GM21423 (cell line): ENCODE results near the gene LAMB4.

Source experiments
- ATAC-seq: cut with Tn5 transposase; IDR thresholded peaks from one replicate; pipeline ENCODE4 v1.9.1; 2021; ENCODE audit warnings: mild to moderate bottlenecking, moderate library complexity; ENCODE audit not compliant: unreplicated experiment

The LAMB4 gene

DNA sequence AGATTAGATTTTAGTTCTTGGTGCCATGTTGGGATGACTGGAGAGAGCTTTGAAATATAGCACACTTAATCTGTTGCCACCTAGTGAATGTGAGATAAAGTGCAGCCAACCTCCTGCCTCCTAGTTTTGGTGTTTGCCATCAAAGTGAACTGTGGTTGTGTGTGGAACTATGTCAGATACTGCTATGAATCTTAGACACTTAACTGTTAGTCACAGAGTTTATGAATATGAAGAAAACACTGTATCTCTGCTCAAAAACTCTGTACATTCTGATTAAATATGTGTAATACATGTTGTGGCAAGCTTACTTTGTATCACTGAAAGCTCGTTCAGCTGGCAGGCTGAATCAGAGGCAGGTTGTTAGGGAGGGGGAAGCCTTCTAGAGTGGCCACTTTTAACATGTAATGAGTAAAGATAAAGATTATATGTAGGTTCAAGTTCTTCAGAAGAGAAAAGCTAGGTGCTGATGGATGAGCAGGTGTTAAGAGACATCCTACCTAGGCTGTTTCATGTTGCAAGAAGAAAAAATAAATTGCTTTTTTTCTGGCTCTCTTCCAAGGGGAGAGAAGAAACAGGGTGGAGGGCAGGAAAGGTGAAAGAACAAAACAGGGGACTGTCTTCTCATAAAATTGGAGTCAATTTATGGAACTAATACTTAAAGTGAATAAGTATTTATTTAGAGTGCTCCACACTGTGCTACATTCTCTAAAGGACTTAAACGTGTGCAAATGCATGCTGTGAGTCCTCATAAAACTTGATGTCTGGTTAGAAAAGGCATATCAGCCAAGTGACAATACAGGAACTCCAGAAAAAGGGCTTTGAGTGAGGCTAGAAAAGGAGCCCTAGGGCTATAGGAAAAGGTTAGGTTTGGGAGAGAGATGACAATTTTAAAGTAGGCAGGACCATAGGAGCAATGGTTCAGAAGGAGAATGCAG lies 113.1 kb downstream of the LAMB4 start:
- ATAC-seq: no peak

DNA sequence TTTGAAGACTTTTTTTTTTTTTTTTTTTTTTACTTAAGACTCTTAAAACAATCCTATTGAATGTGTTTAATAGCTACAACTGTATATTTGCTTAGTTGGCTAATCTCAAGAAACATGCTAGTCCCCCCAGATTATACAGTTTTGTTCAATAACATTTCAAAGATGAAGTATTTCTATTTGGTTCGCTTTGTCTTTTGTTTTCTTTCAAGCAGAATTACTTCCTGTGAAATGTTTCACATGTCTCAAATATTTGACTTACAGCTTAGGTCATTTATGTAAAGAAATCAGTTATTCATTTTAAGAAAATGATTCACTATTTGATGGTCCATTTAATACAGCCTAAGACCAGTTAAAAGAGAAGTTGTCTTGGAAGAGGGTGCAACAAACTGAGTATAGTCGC lies 114.4 kb downstream of the LAMB4 start:
- ATAC-seq: no peak

DNA sequence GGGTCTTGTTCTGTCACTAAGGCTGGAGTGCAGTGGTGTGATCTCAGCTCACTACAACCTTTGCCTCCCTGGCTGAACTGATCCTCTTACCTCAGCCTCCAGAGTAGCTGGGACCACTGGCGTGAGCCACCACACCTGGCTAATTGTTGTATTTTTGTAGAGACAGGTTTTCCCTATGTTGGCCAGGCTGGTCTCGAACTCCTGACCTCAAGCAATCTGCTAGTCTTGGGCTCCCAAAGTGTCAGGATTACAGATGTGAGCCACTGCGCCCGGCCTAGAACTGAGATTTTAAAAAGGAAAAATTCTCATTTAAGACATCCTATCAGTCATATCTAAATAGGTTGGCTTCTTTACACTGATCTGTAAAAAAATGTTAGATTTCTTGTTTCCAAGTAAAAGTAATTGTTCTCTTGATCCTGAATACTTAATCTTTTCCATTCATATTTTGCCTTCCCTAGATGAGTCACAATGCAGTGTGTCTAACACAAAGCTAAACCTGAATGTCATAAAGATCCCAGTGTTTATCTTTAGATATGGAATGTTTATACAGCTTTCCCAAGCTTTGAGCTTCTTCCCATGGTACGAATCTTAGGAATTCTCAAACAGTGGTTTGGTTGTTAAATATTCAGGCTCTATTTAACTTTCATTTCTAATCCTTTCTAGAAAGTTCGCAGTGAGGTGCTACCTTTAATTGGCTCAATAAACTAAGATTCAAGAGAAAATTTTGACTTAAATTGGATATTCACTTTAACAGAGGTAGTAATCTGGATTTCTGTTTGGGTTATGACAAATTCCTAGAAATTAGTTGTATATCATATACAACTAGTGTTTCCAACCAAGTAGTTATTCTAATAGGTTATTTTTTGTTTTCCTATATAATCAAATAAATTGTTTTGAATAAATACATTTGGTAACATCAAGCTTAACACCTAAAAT lies 115.1 kb downstream of the LAMB4 start:
- ATAC-seq: no peak

DNA sequence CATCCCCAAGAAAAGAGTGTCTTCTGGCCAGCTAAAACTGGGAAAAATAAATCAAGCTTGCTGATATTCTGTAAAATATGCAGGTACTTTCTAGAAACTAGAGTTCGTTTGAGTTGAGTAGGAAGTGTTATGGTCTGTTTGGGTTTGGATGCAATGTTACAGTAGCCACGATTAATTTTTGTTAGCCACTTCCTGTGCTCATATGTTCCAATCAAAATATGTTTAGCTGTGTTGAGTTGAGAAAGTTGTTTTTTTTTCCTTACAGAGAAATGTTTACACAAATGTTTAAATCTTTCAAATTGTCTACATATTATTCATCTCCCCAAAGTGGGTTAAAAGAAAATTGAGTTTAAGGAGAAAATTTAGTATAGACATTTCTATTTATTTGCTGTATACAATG lies 115.9 kb downstream of the LAMB4 start:
- ATAC-seq: no peak

DNA sequence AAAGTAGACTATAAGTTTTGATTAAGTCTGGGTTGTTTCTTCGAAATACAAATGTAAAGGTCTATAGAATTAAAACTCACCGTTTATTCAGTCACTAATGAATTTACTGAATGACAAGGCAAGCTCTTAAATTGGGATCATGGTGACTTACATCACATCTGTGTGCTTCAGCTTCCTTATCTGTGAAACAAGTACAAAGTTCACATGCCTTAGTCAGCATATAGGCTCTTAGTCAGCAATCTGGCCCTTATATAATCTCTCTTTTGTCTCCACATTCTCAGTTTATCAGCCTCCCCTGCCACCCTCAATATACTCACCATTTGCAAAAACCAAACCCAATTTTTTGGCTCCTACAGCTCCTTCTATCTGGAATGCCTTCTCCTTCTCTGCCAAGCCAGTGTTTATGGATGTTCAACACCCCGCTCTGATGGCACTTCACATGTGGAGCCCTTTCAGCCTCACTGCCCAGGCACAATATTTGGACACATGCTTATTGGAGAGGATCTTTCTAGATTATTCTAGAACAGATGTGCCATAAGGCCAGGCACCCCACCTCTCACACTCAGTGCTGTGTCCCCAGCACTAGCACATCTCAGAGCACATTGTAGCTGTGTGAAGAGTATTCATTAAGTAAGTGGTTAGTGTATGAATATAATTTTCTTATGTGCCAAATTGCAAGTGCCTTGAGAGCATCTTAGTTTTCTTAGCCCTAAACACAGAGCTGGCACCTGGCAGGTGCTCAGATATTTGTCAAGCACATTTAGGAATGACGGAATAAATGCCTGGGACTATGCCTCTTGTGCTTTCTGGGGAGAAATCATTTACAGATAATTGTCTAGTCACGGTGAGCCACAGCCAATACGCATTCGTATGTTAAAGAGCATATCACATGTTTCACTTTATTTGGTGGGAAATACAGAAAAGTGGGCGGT lies 117.4 kb downstream of the LAMB4 start:
- no peak for ATAC-seq

DNA sequence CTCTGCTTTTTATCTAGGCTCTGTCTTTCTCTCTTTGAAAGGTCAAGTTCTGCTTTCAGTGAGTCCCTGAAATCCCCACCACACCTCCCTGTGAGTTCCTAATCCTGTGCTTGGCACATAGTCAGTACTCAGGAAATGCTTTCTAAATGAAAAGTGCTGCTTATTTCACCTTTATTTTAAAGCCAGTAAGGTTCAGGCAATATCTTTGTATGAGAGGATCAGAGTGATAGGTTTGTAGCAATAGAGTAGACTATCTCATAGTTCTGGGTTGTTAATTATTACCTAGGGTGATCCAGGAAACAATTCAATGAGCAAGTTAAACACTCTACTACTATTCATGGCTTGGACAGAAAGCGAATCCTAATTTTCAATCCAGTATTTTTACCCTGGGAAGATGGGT lies 119.8 kb downstream of the LAMB4 start:
- no peak for ATAC-seq

DNA sequence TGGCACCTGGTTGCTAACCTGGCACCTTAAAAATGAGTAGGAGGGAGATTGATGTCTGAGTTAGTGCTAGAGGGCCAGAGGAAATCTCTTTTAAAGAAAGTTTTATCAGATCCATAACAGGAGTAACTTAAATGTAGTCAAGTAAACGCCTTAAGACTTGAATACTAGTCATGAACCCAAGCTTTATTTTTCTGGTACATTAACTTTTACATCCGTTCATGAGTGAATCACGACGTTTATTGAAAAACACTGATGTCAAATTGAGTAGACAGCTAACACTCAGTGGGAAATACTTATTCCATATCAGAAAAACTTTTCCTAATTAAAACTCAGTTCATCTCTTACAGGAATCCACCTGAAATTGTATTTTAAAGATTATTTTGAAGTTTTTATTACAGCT lies 120.3 kb downstream of the LAMB4 start:
- no peak for ATAC-seq

DNA sequence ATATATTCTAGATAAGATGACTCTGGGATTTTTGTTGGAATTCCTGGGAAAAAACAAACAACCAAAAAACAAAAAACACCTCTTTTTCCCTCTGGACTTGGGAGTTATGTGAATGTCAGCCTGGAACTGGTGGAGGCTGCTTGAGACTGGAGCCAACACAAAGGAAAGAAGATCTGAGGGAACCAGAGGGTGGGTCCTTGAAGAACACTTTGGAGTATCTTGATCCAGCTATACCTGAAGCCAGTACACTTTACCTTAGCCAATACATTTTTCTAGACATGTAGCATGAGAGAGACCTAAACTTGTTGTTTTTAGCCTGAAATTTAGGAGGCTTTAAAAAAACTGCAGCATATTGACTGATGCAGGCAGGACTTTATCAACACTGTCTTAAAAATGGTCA lies 121.3 kb downstream of the LAMB4 start:
- ATAC-seq: no peak

DNA sequence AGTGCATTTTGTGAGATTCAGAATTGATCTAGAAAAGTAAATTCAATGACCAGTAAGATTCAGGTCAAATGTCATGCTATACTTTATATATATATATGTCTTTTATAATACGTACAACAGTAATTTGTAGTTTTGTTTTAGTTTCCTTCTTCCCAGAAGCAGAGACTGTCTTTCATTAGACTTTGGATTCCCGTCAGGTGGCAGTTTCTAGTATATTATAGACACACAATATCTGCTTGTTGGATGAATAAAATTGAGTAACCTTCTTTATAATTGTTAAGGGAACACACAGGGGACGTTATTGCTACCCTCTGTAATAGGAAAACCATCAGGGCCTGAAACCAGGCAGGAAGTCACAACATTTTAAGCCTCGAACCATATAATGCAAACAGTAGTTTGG lies 121.9 kb downstream of the LAMB4 start:
- ATAC-seq: no peak

DNA sequence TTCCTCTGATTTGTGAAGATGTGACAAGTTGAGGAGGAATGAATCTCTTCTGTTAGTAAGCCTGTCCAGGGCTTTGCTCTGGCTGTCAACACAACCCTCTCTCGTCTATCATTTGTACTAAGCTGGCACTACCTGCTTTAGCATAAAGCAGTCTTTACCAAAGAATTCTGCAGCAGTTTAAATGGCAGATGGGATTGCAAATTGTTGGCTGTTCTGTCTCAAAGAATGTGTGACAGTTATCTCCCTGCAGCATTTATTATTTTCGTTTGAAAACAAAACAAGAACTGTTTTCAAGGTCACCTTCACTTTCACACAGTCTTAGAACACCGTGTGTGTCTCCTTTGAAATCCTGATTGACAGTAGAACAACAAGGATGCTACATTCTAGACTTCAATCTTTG lies 122.4 kb downstream of the LAMB4 start:
- no peak for ATAC-seq

DNA sequence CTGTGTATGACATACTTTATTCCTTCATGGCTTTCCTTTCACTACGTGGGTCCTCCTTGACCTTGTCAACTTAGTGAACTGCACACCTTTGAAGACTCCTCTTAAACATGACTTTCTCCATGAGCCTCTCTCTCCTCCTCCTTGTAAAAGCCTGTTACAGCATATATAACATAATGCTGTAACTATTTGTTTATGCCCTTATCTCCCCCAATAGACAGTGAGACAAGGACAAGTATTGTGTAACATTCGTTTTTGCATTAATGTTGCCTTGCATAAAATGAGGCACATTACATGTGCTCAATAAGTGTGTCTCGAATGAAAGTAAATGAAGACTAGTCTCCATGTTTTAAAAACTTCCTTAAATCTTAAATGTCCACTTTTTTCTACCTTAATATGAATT lies 122.9 kb downstream of the LAMB4 start:
- ATAC-seq: no peak

DNA sequence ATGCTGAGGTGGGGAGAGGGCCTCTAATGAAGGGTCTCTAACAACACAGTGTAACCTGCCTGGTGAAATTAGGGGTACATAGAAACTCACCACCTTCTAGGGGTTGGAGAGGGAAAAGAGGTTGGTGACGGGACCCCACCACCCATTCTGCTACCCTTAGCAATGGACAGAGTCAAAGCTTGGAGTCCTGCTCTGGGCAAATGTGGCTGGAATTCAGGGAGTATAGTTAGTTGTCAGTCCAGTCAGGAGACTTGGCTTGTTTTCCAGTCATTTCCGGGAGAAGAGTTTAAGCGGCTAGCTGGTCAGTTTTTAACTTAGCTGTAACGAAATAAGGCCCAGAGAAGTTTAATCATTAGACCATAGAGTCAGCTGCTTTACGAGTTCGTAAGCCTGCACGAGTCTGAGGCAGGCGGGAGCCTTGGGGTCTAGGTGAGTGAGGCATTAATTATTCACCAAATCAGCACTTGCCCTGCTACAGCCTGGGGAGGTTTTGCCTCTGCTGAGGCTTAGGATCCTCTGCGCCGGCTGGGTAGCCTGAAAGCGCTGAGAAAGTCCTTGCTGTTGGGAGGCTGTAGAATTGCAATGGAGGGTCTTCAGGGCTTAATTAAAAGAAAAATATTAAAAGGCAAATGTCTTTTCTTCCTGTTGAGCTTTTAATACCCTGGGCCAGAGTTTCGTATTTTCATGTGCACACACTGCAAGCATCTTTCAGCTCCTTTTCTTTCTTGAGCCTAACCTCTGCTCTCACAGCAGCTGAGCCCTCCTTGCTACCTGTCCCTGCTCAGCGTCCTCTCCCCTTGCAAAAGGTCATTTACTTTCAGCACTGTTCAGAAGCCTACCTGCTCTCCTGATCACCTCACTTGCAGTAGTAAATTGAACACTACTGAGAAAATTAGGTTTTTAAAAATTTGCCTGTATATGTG lies 125.7 kb downstream of the LAMB4 start:
- ATAC-seq: peak; percentile 79

DNA sequence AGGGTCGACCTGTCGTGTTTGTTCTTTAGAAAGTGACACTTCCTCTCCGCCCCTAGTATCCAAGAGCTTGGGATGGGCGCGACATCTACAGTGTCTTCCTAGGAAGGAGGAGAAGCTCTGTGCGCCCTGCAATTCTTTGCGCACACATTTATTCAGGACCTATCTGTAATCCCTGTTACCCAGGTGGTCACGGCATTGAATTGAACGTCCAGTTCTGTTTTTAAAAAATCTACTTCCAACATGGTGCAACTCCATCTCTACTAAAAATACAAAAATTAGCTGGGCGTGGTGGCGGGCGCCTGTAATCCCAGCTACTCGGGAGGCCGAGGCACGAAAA lies 126.6 kb downstream of the LAMB4 start:
- ATAC-seq: no peak

DNA sequence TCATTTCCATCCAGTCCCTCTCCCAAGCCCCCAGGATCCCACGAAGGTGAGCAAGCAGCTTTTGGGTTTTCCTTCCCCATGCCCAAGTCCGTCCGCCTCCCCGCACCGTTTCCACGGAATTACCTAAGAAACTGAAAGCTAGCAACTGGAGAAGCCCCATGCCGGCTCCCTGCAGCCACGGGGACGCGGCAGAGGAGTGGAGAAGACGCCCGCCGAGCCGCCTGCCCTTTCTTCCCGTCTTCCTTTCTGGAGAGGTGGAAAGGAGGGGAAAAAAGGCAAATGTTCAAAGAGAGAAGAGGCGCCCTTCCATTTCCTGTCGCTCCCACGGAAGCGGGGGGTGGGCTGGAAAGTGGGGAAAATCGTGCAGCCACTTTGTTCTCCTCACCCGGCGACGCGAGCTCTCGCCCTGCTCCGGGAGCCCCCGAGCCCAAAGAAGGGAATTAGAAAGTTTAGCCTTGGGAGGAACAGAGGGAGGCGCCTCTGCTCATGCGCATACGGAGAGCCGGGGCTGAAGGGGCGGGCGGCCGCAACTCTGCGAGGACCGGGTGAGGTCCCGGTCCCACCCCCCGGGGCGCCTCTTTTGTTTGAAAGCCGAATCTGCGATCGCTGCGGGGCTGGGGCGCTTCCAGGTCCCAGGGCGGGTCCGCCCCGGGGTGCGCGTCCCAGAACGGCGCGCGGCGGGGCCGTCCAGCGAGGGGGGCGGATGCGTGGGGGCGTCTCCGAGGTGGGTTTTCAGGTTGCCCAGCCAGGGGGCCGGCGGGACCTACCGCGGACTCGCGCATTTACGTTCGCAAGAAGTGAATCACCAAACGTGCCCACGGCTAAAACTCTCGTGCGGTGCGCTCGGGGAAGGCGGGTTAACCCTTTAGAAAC lies 127.2 kb downstream of the LAMB4 start, which contains the start of gene LAMB1:
Gene LAMB1 (minus strand): TSS at position 436 of the 873 bp plus-strand sequence. CDS start 276 bp downstream, at position 160.
- ATAC-seq: no peak

DNA sequence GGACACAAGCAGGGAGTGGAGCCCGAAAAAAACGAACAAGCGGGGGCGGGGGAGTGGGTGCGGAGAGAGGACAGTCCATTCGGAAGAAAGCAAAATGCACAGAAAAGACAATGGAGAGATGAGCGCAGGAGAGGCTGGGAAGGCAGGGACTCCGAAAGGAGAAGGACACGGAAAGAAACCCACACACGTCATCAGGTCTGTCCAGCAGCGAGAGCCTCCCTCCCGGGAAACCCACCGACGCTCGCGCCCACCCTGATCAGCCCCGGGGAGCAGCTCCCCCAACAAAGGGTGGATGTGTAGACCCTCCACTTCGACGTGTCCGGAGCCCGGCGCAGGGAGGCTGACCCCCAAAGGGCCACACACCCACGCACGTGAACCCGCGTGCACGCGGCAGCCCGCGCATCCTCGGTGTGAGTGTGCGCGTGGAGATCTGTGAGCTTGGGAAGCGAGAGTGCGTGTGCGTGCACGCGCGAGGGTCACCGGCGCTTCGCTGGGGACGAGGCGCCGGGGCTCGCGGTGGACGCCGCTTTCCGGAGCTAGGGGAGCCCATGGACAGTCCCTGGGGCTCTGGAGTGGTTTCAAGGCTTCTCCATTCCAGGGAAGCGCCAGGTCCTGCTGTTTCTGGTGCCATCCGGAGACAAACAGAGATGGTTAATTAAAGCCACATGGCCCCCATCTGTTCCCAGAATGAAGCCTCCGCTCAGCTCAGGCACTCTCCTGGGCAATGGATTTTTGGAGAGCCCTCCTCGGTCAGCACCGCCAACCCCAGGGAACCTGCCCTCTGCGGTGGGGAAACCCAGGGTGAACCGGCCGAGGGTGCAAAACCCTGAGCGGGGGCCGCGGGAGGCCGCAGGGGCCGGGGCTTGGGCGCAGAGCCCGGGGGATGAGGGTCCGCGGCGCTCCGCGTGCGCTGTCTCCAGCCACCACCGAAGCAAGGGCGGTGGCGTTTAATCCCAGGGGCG lies 128.1 kb downstream of the LAMB4 start:
- ATAC-seq: no peak

DNA sequence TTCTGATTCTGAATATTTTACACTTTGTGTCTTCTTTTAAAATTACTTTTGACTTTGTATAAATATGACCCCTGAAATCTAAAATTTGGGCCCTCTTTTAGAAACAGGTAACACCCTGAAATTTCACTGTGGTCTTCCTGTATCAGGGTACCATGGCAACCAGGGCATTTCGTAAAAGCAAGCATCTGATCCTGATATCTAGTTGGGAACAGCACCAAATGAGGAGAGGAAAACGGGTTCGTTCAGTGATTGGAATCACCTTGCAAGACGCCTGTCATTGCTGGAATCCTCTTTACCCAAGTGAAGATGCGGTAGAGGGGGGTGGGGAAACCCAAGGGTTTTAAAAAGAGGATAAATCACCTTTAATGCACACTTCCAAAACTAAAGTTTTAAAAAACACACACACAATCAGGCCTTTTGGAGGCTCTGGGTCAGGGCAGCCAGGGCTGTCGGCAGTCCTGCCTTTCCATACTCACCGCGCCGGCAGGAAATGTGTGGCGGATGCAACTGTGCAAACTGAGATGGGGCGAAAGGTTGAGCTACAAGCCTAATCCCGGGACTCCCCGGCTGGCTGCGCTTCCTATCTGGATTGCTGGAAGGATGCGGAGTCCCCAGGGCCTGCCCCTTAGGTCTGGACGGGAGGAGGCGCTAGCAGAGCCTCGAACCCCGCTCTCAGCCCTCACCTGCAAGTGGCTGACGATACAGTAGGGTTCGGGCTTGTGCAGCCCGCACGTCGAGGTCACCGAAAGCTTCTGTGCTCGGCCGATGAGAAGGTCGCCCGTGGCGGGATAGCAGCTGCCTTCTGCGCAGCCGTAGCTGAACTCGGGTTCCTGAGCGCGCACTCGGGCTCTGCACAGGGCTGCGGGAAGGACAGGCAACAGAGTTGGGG lies 129.0 kb downstream of the LAMB4 start:
- no peak for ATAC-seq
